CD14-positive monocyte (primary cell): Measurements from ENCODE around the gene NPAS3. TPM values are rescaled to one million over a fixed set of nuclear protein-coding genes. Genes with fewer than 3 reads are reported as not detected.

ENCODE experiments used
- DNase-seq, 3 donors: peaks; one replicate each; pipeline ENCODE4 v3.0.0-alpha.2; 2011 to 2022
- H2AFZ ChIP-seq: 2 replicates; pipeline ENCODE4 v1.6.0; 2012; ENCODE audit warnings: mild to moderate bottlenecking, low read depth, low read length, inconsistent platforms; ENCODE audit not compliant: insufficient read depth, poor library complexity, severe bottlenecking
- H3K27ac ChIP-seq, 2 donors: 1 replicate in 1 of 2; 2 replicates in 1 of 2; pipeline ENCODE4 v1.5.1; 2012 to 2013; ENCODE audit warnings: low read length in 2 of 2, control low read depth in 1 of 2, inconsistent platforms in 1 of 2, low read depth in 1 of 2, mild to moderate bottlenecking in 1 of 2
- H3K27me3 ChIP-seq, 2 donors: one replicate each; pipeline versions ENCODE4 v1.6.0 to v1.6.1; 2011 to 2013; ENCODE audit warnings: low read length in 2 of 2; ENCODE audit not compliant: control insufficient read depth in 2 of 2, insufficient read depth in 2 of 2
- H3K36me3 ChIP-seq, 2 donors: replicated peaks in 1 of 2; 1 replicate in 1 of 2; 2 replicates in 1 of 2; pipeline versions ENCODE4 v1.5.1 to v1.6.1; 2012 to 2013; ENCODE audit warnings: low read length in 2 of 2, control low read depth in 1 of 2, inconsistent platforms in 1 of 2, mild to moderate bottlenecking in 1 of 2; ENCODE audit not compliant: insufficient read depth in 2 of 2, control insufficient read depth in 1 of 2
- H3K4me1 ChIP-seq, 2 donors: 1 replicate in 1 of 2; 2 replicates in 1 of 2; pipeline versions ENCODE4 v1.5.1 to v1.6.1; 2012 to 2013; ENCODE audit warnings: low read length in 2 of 2, control low read depth in 1 of 2, inconsistent platforms in 1 of 2, mild to moderate bottlenecking in 1 of 2, moderate library complexity in 1 of 2; ENCODE audit not compliant: insufficient read depth in 2 of 2, control insufficient read depth in 1 of 2
- H3K4me2 ChIP-seq: replicated peaks from 2 replicates; pipeline ENCODE3; 2012; ENCODE audit warnings: low read length, moderate library complexity, mild to moderate bottlenecking; ENCODE audit not compliant: poor library complexity, severe bottlenecking; ENCODE audit errors: extremely low read depth
- H3K4me3 ChIP-seq, 3 experiments: fragments of 200-600 bp in 1 of 3; sonication (generic) in 1 of 3; replicated peaks in 1 of 3; 1 replicate in 2 of 3; 2 replicates in 1 of 3; pipeline ENCODE4 v1.5.1; 2011 to 2013; ENCODE audit warnings: low read length in 3 of 3, mild to moderate bottlenecking in 3 of 3, control low read depth in 2 of 3, low read depth in 2 of 3, inconsistent platforms in 1 of 3, moderate library complexity in 1 of 3
- H3K79me2 ChIP-seq: 2 replicates; pipeline ENCODE4 v1.6.0; 2012; ENCODE audit warnings: mild to moderate bottlenecking, control low read depth, inconsistent platforms, low read length, moderate library complexity; ENCODE audit not compliant: insufficient read depth
- H3K9ac ChIP-seq: 2 replicates; pipeline ENCODE4 v1.6.0; 2017; ENCODE audit warnings: low read length, mild to moderate bottlenecking; ENCODE audit not compliant: insufficient read depth, poor library complexity, severe bottlenecking
- H3K9me3 ChIP-seq, 2 donors: replicated peaks in 1 of 2; 1 replicate in 1 of 2; 2 replicates in 1 of 2; pipeline versions ENCODE4 v1.5.1 to v1.6.1; 2012 to 2013; ENCODE audit warnings: low read length in 2 of 2, control low read depth in 1 of 2; ENCODE audit not compliant: control insufficient read depth in 1 of 2, insufficient read depth in 1 of 2
- H4K20me1 ChIP-seq: 2 replicates; pipeline ENCODE4 v1.6.0; 2012; ENCODE audit warnings: mild to moderate bottlenecking, low read length, control low read depth, moderate library complexity; ENCODE audit not compliant: insufficient read depth
- H3K27ac Mint-ChIP-seq, 7 donors: one replicate each; pipeline ENCODE4 v1.8.0; 2020; ENCODE audit warnings: mild to moderate bottlenecking in 7 of 7, mixed read lengths in 7 of 7, moderate library complexity in 6 of 7, inconsistent platforms in 2 of 7
- H3K27me3 Mint-ChIP-seq, 3 donors: one replicate each; pipeline ENCODE4 v1.8.0; 2021 to 2022; ENCODE audit warnings: low read depth in 3 of 3, mild to moderate bottlenecking in 3 of 3, mixed read lengths in 3 of 3, moderate library complexity in 3 of 3, inconsistent platforms in 1 of 3
- H3K36me3 Mint-ChIP-seq, 2 donors: one replicate each; pipeline ENCODE4 v1.8.0; 2020; ENCODE audit warnings: mixed read lengths in 2 of 2, inconsistent platforms in 1 of 2, mild to moderate bottlenecking in 1 of 2
- H3K4me1 Mint-ChIP-seq: one replicate; pipeline ENCODE4 v1.8.0; 2020; ENCODE audit warnings: mild to moderate bottlenecking, mixed read lengths
- H3K4me3 Mint-ChIP-seq, 2 donors: one replicate each; pipeline ENCODE4 v1.8.0; 2020; ENCODE audit warnings: mild to moderate bottlenecking in 2 of 2, mixed read lengths in 2 of 2, moderate library complexity in 1 of 2
- H3K9me3 Mint-ChIP-seq, 7 donors: one replicate each; pipeline ENCODE4 v1.8.0; 2020 to 2022; ENCODE audit warnings: mixed read lengths in 7 of 7, mild to moderate bottlenecking in 6 of 7, moderate library complexity in 6 of 7, inconsistent platforms in 2 of 7
- WGBS: methylation state at CpG from one replicate; pipeline ENCODE4 v1.1.5; 2013; ENCODE audit warnings: missing lambda C conversion rate; ENCODE audit not compliant: insufficient coverage; 5-methylcytosine and 5-hydroxymethylcytosine counted together
- intact Hi-C, 2 donors: fragments of 100-400 bp; cut with micrococcal nuclease; formaldehyde crosslinking; loops; one replicate each; pipeline versions ENCODE4 v1.15.0 to v1.15.1; 2023
- polyA plus RNA-seq, 3 donors: library from polyadenylated mRNA; depleted of rRNA in 1 of 3; unstranded in 2 of 3; stranded (reverse) in 1 of 3; fragments of 300-500 nt in 2 of 3; fragments of >200 nt in 1 of 3; fragmentation: Illumina TruSeq in 2 of 3; gene quantifications; 1 replicate in 2 of 3; 2 replicates in 1 of 3; pipeline ENCODE4 v1.2.3, GENCODE V29; 2012 to 2021
- TF ChIP-seq, protein P1 (sequence below): fragments of 200-600 bp; IDR thresholded peaks from one replicate; pipeline ENCODE4 v1.8.0; 2022; ENCODE audit warnings: antibody characterized with exemption, mild to moderate bottlenecking

NPAS3 gene
- polyA plus RNA-seq, 3 donors: not detected

GRCh38 chr14:33480887-33481184, 542.2 kb downstream of the NPAS3 start:
- H3K4me1 ChIP-seq: no peaks in the 10 kb centered on the region
- H3K4me3 ChIP-seq: no peak overlapping the region
- TF ChIP-seq, protein P1, sequence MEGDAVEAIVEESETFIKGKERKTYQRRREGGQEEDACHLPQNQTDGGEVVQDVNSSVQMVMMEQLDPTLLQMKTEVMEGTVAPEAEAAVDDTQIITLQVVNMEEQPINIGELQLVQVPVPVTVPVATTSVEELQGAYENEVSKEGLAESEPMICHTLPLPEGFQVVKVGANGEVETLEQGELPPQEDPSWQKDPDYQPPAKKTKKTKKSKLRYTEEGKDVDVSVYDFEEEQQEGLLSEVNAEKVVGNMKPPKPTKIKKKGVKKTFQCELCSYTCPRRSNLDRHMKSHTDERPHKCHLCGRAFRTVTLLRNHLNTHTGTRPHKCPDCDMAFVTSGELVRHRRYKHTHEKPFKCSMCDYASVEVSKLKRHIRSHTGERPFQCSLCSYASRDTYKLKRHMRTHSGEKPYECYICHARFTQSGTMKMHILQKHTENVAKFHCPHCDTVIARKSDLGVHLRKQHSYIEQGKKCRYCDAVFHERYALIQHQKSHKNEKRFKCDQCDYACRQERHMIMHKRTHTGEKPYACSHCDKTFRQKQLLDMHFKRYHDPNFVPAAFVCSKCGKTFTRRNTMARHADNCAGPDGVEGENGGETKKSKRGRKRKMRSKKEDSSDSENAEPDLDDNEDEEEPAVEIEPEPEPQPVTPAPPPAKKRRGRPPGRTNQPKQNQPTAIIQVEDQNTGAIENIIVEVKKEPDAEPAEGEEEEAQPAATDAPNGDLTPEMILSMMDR: no peak
- Mint-ChIP-seq H3K36me3 (no peaks in the 10 kb centered on the region), H3K4me3 (no peak overlapping the region), H3K27me3 (peaks cover 2 to 8% (median 4%) of the 10 kb centered on the region in 3 donors), H3K4me1 (peaks cover 2% of the 10 kb centered on the region), H3K27ac (no peak overlapping the region), H3K9me3 (peaks cover 0 to under 1% (median 0%) of the 10 kb centered on the region in 7 donors)
- H3K9me3 ChIP-seq: no peaks in the 10 kb centered on the region
- intact Hi-C loops: no loop called here
- H3K9ac ChIP-seq: no peak overlapping the region
- no peaks in the 10 kb centered on the region for H3K36me3 ChIP-seq
- H4K20me1 ChIP-seq: no peaks in the 10 kb centered on the region
- WGBS: 93% methylated on average over 3 of the region's 3 CpGs
- H3K27me3 ChIP-seq: no peaks in the 10 kb centered on the region
- no peaks in the 10 kb centered on the region for H3K79me2 ChIP-seq
- H3K27ac ChIP-seq: no peak overlapping the region
- H2AFZ ChIP-seq: no peak overlapping the region
- DNase-seq: no peak
- H3K4me2 ChIP-seq: no peak overlapping the region

- intact Hi-C loops: no loop called here
- Mint-ChIP-seq H3K27me3 (peaks cover 2 to 8% (median 5%) of the 10 kb centered on the region in 3 donors), H3K36me3 (no peaks in the 10 kb centered on the region), H3K4me1 (peaks cover 2% of the 10 kb centered on the region), H3K9me3 (peaks cover 0 to 2% (median 0%) of the 10 kb centered on the region in 7 donors), H3K4me3 (no peak overlapping the region), H3K27ac (no peak overlapping the region)
- H3K9ac ChIP-seq: no peak overlapping the region
- no peak overlapping the region for H2AFZ ChIP-seq
- H4K20me1 ChIP-seq: no peaks in the 10 kb centered on the region
- H3K27me3 ChIP-seq: no peaks in the 10 kb centered on the region
- no peak for DNase-seq
- no peak overlapping the region for H3K4me3 ChIP-seq
- H3K27ac ChIP-seq: no peak overlapping the region
- 90% methylated on average over 3 of the region's 6 CpGs for WGBS
- H3K9me3 ChIP-seq: no peaks in the 10 kb centered on the region
- no peaks in the 10 kb centered on the region for H3K4me1 ChIP-seq
- H3K36me3 ChIP-seq: no peaks in the 10 kb centered on the region
- no peak overlapping the region for H3K4me2 ChIP-seq
- TF ChIP-seq, protein P1: no peak
- no peaks in the 10 kb centered on the region for H3K79me2 ChIP-seq
These were observed 544.4 kb downstream of the NPAS3 start for GRCh38 chr14:33483110-33483509.
